SHP77 treated with DMSO at 0.1 percent for 48 hours (cell line): Measurements from ENCODE around the gene LAMA2.

Experiments used
- DNase-seq: peaks from one replicate; lab custom pipeline; 2025; lab: John Stamatoyannopoulos, UW

The LAMA2 gene

GRCh38 chr6:129089357-129089756 lies 206.4 kb downstream of the LAMA2 start:
- DNase-seq, result no peak

- no peak for DNase-seq
Observed at GRCh38 chr6:129094147-129094546, 211.2 kb downstream of the LAMA2 start.

- no peak for DNase-seq
Observed at GRCh38 chr6:129096651-129097290, 213.8 kb downstream of the LAMA2 start.

- DNase-seq, result no peak
Observed at GRCh38 chr6:129098061-129098553, 215.2 kb downstream of the LAMA2 start.

GRCh38 chr6:129099696-129100095 lies 216.8 kb downstream of the LAMA2 start:
- DNase-seq, result no peak

- DNase-seq, result no peak
Observed at GRCh38 chr6:129100164-129100563, 217.2 kb downstream of the LAMA2 start.

DNA sequence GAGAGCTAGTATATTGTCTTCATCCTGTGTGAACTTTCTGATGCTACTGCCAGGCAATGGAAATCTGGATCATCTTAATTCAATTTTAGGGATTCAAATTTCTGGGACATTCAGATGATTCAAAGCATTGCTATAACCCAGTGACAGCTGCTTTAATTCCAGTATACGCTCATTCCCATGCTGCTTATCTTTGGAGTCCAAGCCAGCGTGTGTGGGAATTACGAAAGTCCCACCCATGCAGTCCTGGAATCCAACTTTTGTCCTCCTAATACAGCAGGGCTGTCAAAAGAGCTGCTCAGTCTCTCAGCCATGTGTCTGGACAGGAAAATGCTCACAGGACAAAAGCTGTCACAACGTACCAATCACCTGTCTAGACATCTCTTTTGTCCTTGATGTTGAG lies 219.8 kb downstream of the LAMA2 start:
- DNase-seq, result no peak

- no peak for DNase-seq
Observed at GRCh38 chr6:129104131-129104530, 221.2 kb downstream of the LAMA2 start.

- no peak for DNase-seq
Observed at GRCh38 chr6:129104560-129104959, 221.6 kb downstream of the LAMA2 start.

- DNase-seq, result no peak
Observed at GRCh38 chr6:129105035-129105434, 222.1 kb downstream of the LAMA2 start.

DNA sequence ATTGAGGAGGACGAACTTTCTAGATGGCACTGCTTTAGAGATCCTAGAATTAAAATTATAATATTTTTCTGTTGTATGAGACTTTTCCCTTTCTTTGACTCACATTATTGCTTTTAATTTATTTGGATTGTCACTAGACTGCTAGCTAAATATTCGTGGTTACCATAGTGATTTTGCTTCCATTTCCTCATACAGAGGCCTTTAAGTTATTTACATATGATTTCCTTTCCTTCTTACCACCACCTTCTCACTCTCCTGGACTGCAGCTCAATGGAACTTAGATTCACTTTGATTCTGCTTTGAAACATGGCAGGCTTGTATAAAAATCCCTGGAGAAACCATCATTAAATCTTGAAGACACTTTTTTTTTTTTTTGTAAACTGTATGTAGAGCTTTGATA lies 222.9 kb downstream of the LAMA2 start:
- no peak for DNase-seq

GRCh38 chr6:129108337-129108736 lies 225.4 kb downstream of the LAMA2 start:
- no peak for DNase-seq

- DNase-seq, result no peak
Observed at GRCh38 chr6:129110690-129111343, 227.9 kb downstream of the LAMA2 start.

GRCh38 chr6:129111346-129111745 lies 228.4 kb downstream of the LAMA2 start:
- DNase-seq, result no peak

DNA sequence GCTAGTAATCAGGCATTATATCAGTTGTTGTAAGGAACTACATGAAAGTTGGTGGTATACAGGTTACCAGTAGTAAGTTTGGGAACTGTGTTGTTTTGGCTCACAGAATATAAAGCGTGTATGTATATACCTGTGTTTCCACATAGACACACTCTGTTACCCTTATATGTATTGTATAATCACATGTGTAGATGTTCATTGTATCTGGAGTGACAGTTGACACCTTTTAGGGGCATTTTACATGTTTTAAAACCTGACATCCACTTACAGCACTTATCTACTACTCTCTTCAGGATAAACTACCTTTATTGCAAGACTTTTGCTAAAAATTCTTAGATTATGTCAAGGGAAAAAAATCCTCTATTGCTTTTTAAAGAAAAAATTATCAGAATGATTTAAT lies 228.9 kb downstream of the LAMA2 start:
- DNase-seq, result no peak

DNA sequence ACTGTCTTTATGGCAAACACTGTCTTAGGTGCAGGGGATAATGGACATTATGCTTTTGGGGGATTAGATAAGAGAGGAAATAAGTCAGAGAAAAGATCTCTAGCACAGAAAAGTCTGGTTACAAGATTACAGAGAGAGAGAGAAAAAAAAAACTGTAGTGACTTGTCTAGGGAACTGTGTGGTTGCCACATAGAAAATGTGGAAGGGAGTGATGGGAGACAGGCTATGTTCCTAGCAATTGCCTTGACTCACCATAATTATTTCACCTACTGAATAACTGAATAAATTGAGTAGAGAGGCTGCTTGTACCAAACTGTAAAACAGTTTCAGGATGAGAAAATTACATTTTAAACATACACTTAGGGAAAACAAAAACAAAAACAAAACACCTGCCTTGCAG lies 229.7 kb downstream of the LAMA2 start:
- DNase-seq, result no peak

- DNase-seq, result no peak
Observed at GRCh38 chr6:129113637-129114036, 230.7 kb downstream of the LAMA2 start.

DNA sequence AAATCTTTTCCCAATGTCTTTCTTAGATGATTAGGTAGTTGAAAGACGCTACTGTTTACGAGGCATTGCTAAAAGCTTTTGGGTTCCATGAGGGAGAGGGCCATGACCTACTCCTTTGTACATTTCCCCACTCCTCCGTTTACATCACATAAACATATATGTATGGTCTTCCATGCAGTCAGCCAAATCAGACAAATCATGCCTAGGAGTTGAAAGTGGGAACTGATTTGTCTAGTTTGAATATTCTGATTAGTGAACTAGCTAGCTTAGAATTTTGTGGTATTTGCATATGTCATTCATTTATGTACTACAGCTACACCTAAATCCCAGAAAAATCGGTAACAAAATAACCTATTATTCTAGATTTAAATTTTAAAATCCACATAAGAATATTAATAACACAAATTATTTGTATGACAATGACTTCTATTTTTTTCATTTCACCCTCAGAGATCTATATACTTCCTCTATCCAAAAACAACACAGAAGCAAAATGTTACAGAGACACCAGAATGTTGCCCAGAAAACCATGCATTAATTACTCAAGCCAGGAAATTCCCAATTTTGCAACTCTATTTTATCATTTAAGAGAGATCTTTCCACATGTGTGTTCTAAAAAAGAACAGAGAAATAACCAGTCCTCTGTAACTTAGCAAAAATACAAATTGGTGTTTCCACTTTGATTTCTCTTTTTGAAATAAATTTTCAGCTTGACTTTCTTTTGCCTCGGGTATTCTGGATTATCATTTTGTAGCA lies 231.9 kb downstream of the LAMA2 start:
- DNase-seq, result no peak

- no peak for DNase-seq
Observed at GRCh38 chr6:129115471-129115870, 232.5 kb downstream of the LAMA2 start.

GRCh38 chr6:129117355-129117754 lies 234.4 kb downstream of the LAMA2 start:
- no peak for DNase-seq

GRCh38 chr6:129120856-129121638 lies 238.1 kb downstream of the LAMA2 start:
- DNase-seq, result no peak

DNA sequence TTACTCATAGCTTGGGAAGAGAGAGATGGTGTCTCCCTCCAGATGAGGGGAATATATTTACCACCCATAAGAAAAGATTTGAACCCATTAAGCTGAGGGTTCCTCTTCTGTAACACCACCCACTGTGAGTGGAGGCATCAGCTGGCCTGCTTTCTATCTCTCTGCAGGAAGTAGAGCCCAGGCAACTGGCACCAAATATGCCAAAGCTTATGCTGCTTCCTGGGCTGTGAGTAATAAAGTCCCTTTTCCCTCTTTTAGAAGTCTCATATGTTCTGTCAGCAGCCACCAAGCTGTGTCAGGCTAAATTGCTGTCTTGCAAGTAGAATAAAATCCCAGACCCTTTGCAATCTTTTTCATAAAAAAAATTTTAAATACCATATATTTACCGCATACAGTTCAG lies 241.4 kb downstream of the LAMA2 start:
- DNase-seq, result no peak
